Measurements from ENCODE around the gene PCDHGC4.
A peak's percentile ranks its signal among the peaks of the same experiment; 100 is the strongest.

The PCDHGC4 gene

DNA sequence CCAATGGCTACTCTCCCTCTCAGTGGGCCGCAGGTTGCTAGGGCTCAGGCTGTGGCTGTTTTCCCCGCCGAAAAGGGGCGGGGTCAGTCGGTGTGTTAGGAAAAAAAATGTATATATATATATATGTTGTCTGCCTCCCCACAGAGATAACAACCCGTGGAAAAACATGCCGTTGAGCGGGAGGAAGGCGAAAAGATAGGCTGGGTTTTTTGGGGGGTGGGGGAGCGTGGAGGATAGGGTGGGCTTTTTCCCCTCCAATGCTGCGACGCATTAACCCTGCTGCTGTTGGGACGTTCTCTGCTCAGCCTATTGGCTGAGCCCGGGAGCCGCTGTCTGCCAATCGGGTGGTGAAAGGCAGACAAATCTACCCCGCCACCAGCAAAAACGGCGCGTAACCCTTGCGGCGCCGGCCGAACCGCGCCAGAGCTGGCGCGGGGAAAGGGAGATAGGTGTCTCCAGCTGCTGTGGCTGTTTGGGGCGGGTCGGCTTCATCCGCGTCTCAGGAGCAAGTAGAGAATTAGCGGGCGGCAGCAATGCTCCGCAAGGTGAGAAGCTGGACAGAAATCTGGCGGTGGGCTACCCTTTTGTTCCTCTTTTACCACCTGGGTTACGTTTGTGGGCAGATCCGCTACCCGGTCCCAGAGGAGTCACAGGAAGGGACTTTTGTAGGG is at the start of gene PCDHGC4:
PCDHGC4 (plus strand) TSS at position 390 of the 671 bp plus-strand sequence; CDS start at position 534, 144 bp downstream.
- no peak for DNase-seq (ENCODE audit: low read depth in 3 of 3, low spot score in 1 of 3)

DNA sequence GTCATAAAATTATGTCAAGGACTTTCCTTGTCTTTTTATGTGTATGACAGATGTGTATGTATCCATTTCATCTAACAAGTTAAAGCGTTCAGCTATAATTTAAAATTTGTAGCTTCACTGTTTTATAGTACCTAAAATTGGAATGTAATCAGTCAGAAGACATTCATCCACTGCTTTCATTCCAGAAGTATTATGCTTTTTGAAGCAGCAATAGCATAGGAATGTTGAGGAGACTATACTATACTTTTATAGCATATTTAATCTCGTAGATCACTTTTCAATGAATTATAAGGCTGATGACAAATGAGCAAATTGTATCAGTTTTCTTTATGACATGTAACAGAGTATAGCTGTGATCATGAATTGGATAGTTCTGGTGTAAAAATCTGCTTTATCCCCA is 47.6 kb upstream of the PCDHGC4 start:
- no peak for DNase-seq (ENCODE audit: low read depth in 3 of 3, low spot score in 1 of 3)

DNA sequence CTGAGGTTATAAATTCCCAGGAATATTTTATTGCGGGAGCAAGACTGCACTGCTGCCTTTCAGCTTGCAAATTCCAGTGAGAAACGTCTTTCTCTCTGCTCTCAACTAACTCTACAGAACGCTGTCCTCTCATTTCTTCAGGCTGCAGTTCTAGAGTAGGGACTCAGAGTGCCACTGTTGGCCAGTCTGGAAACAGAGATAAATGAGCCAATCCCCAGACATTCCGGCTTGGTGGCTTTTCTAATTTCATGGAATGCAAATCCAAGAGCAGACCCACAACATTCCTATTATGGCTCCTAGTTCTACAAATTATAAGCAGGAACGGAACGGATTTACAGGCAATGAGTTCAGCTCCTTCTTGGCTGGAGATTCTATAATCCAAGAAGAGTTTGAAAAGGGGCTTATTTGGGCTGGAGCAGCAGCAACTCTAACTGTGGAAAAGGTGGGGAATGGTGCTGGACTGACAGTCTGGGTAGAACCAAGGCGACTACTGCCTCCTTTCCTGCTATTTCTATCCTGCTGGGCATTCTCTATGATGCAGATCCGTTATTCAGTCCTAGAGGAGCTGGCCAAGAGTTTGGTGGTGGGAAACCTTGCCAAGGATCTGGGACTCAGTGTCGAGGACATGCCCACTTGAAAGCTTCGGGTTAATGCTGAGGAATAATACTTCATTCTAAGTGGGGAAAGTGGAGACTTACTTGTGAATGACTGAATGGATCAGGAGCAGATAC is 45.3 kb upstream of the PCDHGC4 start:
- DNase-seq (ENCODE audit: low read depth in 3 of 3, low spot score in 1 of 3): no peak

DNA sequence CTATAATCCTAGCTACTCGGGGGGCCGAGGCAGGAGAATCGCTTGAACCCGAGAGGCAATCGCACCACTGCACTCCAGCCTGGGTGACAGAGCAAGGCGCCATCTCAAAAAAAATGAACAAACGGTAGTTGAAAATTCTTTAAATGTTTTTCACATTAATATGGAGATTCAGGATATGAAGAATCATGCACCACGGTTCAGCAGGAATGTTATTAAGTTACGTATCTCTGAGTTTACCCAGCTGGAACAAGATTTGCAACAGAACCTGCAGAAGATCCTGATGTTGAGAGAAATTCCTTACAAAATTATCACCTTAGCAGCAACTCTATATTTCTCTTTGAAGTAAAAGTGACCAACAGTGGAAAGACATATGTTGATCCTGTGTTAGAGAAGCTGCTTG is 44.5 kb upstream of the PCDHGC4 start:
- DNase-seq (ENCODE audit: low read depth in 3 of 3, low spot score in 1 of 3): no peak

DNA sequence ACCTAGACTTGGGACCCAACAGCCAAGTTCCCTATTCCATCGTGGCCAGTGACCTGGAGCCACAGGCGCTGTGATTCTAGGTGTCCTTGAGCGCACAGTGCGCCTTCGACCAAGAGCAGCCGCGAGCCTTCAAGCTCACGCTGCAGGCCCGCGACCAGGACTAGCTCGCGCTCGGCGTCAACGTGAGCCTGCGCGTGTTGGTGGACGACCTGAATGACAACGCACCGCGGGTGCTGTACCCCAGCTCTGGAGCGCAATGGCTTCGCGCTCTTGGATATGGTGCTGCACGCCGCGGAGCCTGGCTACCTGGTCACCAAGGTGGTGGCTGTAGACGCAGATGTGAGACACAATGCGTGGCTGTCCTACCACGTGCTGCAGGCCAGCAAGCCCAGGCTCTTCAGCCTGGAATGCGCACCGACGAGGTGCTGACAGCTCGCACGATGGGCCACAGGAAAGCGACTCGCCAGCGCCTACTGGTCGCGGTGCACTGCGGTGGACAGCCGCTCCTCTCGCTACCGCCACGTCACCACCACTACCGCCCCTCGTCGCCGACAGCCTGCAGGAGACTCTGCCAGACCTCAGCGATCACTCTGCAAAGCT is 43.2 kb upstream of the PCDHGC4 start:
- DNase-seq (ENCODE audit: low read depth in 3 of 3, low spot score in 1 of 3): no peak

DNA sequence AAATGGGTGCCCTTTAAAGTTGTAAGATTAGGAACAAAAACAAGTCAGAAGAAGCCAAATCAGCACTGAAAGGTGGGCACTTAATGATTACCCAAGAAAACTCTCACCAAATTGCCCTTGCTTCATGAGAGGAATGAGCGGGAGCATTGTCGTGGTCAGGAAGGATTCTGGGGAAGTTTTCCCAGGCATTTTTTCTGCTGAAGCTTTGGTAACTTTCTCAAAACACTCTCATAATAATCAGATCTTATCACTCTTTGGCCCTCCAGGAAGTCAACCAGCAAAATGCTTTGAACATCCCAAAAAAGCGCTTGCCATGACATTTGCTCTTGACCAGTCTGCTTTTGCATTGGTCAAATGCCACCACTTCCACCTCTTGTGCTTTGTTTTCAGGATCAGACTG is 19.5 kb upstream of the PCDHGC4 start:
- no peak for DNase-seq (ENCODE audit: low read depth in 3 of 3, low spot score in 1 of 3)

DNA sequence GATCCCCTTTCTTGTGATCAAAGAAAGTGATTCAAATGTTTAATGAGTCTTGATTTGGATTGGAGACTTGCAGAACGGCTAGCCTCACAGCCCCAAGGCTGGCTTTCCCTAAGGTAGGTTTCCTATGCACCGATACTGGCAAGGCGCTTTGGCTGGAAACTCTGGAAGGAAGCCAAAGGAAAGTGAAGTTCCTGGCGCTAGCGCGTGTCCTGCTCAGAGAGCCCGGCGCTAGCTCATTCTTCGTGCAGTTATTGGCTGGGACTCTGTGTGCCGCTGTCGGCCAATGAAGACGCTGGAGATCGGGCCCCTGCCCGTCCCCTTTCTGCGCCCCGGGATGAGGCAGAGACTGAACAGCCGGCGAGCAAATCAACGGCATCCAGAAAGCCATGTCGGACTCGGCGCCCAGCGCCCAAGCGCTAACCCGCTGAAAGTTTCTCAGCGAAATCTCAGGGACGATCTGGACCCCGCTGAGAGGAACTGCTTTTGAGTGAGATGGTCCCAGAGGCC is 9.2 kb upstream of the PCDHGC4 start, which contains the start of gene PCDHGC3:
PCDHGC3 (plus strand) TSS at position 342 of the 507 bp plus-strand sequence; CDS start at position 493, 151 bp downstream.
- DNase-seq (ENCODE audit: low read depth in 3 of 3, low spot score in 1 of 3): peak in 1 of 3 donors; percentile 23

DNA sequence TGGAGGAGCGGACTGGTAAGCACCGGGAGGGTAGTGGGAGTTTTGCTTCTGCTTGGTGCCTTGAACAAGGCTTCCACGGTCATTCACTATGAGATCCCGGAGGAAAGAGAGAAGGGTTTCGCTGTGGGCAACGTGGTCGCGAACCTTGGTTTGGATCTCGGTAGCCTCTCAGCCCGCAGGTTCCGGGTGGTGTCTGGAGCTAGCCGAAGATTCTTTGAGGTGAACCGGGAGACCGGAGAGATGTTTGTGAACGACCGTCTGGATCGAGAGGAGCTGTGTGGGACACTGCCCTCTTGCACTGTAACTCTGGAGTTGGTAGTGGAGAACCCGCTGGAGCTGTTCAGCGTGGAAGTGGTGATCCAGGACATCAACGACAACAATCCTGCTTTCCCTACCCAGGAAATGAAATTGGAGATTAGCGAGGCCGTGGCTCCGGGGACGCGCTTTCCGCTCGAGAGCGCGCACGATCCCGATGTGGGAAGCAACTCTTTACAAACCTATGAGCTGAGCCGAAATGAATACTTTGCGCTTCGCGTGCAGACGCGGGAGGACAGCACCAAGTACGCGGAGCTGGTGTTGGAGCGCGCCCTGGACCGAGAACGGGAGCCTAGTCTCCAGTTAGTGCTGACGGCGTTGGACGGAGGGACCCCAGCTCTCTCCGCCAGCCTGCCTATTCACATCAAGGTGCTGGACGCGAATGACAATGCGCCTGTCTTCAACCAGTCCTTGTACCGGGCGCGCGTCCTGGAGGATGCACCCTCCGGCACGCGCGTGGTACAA is 8.5 kb upstream of the PCDHGC4 start:
- no peak for DNase-seq (ENCODE audit: low read depth in 3 of 3, low spot score in 1 of 3)

DNA sequence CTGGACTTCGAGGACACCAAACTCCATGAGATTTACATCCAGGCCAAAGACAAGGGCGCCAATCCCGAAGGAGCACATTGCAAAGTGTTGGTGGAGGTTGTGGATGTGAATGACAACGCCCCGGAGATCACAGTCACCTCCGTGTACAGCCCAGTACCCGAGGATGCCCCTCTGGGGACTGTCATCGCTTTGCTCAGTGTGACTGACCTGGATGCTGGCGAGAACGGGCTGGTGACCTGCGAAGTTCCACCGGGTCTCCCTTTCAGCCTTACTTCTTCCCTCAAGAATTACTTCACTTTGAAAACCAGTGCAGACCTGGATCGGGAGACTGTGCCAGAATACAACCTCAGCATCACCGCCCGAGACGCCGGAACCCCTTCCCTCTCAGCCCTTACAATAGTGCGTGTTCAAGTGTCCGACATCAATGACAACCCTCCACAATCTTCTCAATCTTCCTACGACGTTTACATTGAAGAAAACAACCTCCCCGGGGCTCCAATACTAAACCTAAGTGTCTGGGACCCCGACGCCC is 7.7 kb upstream of the PCDHGC4 start:
- DNase-seq (ENCODE audit: low read depth in 3 of 3, low spot score in 1 of 3): no peak

DNA sequence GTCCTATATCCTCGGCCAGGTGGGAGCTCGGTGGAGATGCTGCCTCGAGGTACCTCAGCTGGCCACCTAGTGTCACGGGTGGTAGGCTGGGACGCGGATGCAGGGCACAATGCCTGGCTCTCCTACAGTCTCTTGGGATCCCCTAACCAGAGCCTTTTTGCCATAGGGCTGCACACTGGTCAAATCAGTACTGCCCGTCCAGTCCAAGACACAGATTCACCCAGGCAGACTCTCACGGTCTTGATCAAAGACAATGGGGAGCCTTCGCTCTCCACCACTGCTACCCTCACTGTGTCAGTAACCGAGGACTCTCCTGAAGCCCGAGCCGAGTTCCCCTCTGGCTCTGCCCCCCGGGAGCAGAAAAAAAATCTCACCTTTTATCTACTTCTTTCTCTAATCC is 7.0 kb upstream of the PCDHGC4 start:
- no peak for DNase-seq (ENCODE audit: low read depth in 3 of 3, low spot score in 1 of 3)

DNA sequence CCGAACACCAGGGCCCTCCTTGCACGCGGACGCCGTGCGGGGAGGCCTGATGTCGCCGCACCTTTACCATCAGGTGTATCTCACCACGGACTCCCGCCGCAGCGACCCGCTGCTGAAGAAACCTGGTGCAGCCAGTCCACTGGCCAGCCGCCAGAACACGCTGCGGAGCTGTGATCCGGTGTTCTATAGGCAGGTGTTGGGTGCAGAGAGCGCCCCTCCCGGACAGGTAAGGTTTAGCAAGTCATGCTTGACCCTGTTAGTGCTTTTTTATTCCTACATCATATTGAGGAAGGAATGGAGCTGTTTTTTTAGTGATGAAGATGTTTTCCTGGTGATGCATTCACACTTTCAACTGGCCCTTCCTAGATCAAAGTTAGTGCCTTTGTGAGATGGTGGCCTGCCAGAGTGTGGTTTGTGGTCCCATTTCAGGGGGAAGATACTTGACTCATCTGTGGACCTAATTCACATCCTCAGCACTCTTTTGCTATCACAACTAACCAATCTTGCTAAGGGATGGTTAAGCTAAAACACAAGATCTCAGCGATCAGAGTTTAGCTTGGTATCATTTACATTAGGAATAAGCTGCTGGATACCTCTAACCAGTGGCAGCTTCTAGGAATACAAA is 6.4 kb upstream of the PCDHGC4 start:
- no peak for DNase-seq (ENCODE audit: low read depth in 3 of 3, low spot score in 1 of 3)

DNA sequence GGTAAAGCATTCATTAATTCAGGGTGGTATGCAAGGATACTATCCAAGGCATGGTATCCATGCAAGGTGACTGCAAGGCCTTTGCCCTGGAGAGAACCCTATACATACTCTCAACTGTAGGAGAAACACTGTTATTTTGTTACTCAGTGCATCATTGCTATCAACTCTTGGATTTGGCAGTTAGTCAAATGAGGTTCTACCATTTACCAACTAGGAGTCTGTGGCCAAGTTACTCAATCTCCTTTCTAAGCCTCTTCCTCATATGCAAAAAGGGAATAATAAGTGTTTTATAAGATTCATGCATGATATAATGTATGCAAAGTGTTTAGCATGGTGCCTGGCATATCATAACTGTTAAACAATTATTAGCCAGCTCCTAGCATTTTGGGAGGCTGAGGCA is 5.1 kb upstream of the PCDHGC4 start:
- DNase-seq (ENCODE audit: low read depth in 3 of 3, low spot score in 1 of 3): no peak

DNA sequence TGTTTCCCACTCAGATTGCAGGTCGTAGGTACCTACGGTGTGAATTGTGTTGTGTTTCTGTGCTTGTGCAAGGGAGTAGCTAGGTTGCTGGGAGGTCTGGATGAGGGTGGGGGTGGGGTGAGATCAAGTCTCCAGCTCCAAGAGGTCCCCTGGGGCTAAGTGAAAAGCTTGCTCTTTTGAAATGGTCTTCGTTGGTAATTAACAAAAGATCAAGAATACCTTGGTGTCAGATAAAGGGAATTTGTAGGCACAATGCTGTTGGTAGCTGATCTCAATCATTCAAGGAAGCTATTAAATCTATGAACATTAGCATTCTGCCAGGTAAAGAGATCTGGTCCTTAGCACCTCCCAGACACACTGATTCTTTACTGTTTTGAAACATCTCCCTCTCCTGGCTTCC is 928 bp upstream of the PCDHGC4 start:
- no peak for DNase-seq (ENCODE audit: low read depth in 3 of 3, low spot score in 1 of 3)

DNA sequence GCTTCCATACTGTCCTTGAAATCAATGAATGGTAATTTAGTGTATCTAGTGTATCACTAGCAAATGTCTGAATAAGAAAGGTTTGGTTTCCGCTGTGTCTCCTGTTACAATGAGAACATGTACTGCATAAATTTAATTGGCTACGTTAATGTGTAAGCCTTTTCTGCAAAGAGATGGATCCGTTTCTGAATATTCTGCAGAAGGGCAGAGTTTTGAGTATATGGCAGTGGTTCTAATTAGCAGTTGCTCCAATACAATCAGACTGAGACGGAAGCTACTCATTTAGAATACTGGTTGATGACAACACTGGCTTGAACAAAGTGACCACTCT is 555 bp upstream of the PCDHGC4 start:
- no peak for DNase-seq (ENCODE audit: low read depth in 3 of 3, low spot score in 1 of 3)

DNA sequence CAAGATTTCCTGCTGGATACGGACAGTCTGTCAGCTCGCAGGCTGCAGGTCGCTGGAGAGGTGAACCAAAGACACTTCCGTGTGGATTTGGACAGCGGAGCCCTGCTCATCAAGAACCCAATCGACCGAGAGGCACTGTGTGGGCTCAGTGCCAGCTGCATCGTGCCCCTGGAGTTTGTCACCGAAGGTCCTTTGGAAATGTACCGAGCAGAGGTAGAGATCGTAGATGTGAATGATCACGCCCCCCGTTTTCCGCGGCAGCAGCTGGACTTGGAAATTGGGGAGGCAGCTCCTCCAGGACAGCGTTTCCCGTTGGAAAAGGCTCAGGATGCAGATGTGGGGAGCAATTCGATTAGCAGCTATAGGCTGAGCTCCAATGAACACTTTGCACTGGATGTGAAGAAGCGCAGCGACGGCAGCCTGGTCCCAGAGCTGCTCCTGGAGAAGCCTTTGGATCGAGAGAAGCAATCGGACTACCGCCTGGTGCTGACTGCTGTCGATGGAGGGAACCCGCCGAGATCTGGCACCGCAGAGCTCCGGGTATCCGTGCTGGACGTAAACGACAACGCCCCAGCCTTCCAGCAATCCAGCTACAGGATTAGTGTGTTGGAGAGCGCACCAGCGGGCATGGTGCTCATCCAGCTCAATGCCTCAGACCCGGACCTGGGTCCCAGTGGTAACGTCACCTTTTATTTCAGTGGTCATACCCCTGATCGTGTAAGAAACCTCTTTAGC is 658 bp downstream of the PCDHGC4 start:
- no peak for DNase-seq (ENCODE audit: low read depth in 3 of 3, low spot score in 1 of 3)

DNA sequence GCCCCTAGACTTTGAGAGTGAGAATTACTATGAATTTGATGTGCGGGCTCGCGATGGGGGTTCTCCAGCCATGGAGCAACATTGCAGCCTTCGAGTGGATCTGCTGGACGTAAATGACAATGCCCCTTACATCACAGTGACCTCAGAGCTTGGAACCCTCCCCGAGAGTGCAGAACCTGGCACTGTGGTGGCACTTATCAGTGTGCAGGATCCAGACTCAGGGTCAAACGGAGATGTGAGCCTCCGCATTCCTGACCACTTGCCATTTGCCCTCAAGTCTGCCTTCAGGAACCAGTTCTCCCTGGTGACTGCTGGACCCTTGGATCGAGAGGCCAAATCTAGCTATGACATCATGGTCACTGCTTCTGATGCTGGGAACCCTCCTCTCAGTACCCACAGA is 1.3 kb downstream of the PCDHGC4 start:
- no peak for DNase-seq (ENCODE audit: low read depth in 3 of 3, low spot score in 1 of 3)

DNA sequence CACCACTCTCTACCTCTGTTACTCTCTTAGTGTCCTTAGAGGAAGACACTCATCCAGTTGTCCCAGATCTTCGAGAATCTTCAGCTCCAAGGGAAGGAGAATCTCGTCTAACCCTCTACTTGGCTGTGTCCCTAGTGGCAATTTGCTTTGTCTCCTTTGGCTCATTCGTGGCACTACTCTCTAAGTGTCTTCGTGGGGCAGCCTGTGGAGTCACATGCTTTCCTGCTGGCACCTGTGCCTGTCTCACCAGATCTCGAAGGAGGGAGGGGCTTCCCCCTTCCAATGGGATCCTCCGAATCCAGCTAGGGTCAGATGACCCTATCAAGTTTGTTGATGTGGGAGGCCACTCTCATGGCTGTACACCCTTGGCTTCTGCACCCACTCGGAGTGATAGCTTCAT is 2.3 kb downstream of the PCDHGC4 start:
- DNase-seq (ENCODE audit: low read depth in 3 of 3, low spot score in 1 of 3): no peak

DNA sequence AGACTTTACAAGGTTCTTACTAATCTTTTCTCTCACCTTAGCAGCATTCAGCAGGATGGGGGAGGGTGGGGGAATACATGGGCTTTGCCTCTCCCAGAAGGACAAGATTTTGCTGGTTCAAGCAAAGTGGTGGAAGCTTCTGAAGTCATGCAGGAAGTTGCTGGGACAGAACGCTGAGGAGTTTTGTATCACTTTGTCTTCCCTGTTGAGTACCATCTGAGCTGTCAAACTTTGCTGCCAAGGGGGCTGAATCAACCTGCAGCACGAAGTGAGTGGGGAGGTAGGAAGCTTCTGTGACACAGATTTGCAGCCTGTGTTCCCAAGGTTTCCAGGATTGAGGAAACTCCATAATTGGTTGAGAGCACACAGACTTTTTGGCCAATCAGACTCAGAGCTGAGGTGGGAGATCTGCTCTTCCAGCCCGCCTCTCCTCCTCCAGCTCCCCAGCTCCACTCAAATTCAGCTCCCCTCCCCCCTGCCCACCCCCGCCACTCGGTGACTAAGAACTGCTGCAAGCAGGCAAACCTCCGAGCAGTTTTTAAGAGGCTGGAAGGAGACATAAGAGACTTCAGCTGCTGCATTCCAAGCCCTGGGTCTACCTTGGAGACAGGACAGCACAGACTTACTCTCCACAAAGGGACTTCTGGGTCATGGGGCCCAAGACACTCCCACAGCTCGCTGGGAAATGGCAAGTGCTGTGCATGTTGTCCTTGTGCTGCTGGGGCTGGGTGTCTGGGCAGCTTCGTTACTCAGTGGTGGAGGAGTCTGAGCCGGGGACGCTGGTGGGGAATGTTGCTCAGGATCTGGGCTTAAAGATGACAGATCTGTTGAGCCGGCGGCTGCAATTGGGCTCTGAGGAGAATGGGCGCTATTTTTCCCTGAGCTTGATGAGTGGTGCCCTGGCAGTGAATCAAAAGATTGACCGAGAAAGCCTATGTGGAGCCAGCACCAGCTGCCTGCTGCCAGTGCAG is 4.0 kb downstream of the PCDHGC4 start, which contains the start of gene PCDHGC5:
PCDHGC5 (plus strand) TSS at position 491 of the 971 bp plus-strand sequence; CDS start at position 651, 160 bp downstream.
- DNase-seq (ENCODE audit: low read depth in 3 of 3, low spot score in 1 of 3): no peak

DNA sequence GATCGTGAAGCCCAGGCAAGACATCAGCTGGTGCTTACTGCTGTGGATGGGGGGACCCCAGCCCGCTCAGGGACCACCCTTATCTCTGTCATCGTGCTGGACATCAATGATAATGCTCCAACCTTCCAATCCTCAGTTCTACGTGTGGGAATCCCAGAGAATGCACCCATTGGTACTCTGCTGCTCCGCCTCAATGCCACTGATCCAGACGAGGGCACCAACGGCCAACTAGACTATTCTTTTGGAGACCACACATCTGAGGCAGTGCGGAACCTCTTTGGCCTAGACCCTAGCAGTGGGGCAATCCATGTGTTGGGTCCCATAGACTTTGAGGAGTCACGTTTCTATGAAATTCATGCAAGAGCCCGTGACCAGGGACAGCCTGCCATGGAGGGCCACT is 5.0 kb downstream of the PCDHGC4 start:
- no peak for DNase-seq (ENCODE audit: low read depth in 3 of 3, low spot score in 1 of 3)

All from stimulated activated CD4-positive, alpha-beta T cell treated with anti-CD3 and anti-CD28 coated beads, TNF-alpha, amount 100 ng/mL, for 1 hour (primary cell).